HL-60 (cell line): ENCODE data around the gene TGM2.

ENCODE experiments used
- DNase-seq, 2 experiments: peaks; one replicate each; pipeline ENCODE4 v3.0.0-alpha.2; 2010 to 2020; ENCODE audit warnings: low read depth in 1 of 2, low spot score in 1 of 2
- H3K27ac ChIP-seq: fragments of 250-450 bp; sonication (Bioruptor Pico); replicated peaks from 2 replicates; pipeline ENCODE4 v1.5.1; 2020; ENCODE audit warnings: mild to moderate bottlenecking, moderate library complexity
- H3K27me3 ChIP-seq: fragments of 250-450 bp; sonication (Bioruptor Pico); 2 replicates; pipeline ENCODE4 v1.5.1; 2021; ENCODE audit warnings: mild to moderate bottlenecking, moderate library complexity; ENCODE audit not compliant: insufficient read depth, poor library complexity, severe bottlenecking
- H3K4me3 ChIP-seq: replicated peaks from 2 replicates; pipeline ENCODE4 v1.5.1; 2011; ENCODE audit warnings: mild to moderate bottlenecking, control low read depth, low read length; ENCODE audit not compliant: insufficient read depth
- CTCF ChIP-seq: IDR thresholded peaks from one replicate; pipeline ENCODE4 v1.5.1; 2011; ENCODE audit warnings: low read length, control low read depth, inconsistent platforms; ENCODE audit not compliant: insufficient read depth
- GABPA ChIP-seq: IDR thresholded peaks from 2 replicates; pipeline ENCODE4 v1.6.1; 2012; ENCODE audit warnings: low read depth
- POLR2AphosphoS5 ChIP-seq: IDR thresholded peaks from 2 replicates; pipeline ENCODE4 v1.6.1; 2012; ENCODE audit warnings: low read depth
- REST ChIP-seq: IDR thresholded peaks from 2 replicates; pipeline ENCODE4 v1.6.1; 2012; ENCODE audit warnings: low read depth; ENCODE audit not compliant: insufficient replicate concordance
- SPI1 ChIP-seq: IDR thresholded peaks from 2 replicates; pipeline ENCODE4 v1.6.1; 2012; ENCODE audit warnings: low read depth, mild to moderate bottlenecking, borderline replicate concordance

Gene TGM2

DNA sequence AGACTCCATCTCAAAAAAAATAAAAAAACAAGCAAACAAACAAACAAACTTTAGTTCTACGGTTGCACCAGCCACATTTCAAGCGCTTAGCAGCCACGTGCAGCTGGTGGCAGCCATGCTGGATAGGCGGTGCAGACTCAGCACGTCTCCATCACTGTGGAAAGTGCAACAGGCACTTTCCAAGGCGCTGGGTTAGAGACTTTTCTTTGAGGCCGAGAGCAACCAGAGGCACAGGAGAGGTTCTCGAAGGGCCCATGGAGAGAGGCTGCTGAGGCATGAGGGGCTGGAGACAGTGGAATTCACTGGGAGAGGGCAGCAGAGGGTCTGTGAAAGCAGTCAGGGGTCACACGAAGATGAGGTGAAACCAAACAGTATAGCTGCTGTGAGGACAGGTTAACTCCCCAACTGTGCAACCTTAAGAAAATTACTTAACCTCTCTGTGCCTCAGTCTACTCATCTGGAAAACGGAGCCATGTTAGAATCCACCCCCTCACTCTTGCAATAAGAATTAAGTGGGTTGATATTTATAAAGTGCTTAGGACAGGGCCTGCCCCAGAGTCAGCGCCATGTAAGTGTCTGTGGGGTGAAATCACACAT lies 27.5 kb downstream of the TGM2 start:
- H3K27ac ChIP-seq, result no peak overlapping the region
- TF ChIP-seq REST (no peak), CTCF (no peak), GABPA (no peak), POLR2AphosphoS5 (no peak), SPI1 (no peak)
- no peak for DNase-seq
- no peak overlapping the region for H3K4me3 ChIP-seq
- no peaks in the 10 kb centered on the region for H3K27me3 ChIP-seq

GRCh38 chr20:38136421-38137245 lies 28.4 kb downstream of the TGM2 start:
- no peaks in the 10 kb centered on the region for H3K27me3 ChIP-seq
- H3K27ac ChIP-seq, result no peak overlapping the region
- TF ChIP-seq SPI1 (no peak), REST (no peak), CTCF (no peak), POLR2AphosphoS5 (no peak), GABPA (no peak)

DNA sequence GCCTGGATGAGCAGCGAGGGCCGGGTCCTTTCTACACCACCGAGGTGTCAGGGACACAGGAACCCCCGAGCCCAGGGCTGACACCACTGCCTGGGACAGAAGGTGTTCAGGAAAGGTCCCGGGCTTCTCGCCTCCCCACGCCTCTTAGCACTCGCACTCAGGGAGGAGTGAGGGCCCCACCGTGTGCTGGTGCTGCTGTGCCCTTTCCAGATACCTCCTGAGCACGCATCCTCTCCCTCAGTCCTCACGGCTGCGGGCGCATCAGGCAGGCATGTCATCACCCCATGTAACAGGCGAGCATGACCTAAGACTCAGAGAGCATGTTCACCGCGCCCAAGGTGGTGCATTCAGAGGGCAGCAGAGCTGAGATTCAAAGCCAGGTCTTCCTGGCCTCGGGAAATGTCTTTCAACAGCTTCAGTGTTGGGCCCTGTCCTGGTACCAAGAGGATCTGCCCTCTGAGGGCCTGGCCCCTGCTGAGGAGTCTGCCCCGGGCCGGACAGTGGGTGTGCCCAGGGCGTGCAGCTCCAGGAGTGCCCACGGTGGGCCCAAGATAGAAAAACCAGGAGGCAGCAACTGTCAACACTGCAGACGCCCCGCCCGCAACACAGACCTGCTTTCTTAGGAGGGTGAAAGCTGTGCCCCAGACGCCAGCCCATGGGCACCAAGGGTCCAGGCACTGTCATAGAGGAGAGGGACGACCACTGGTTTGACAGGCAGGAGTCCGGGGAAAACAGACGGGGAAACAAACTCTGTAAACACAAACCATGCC lies 29.2 kb downstream of the TGM2 start:
- Histone ChIP-seq H3K27me3 (no peaks in the 10 kb centered on the region), H3K4me3 (no peak overlapping the region), H3K27ac (no peak overlapping the region)
- no peak for TF ChIP-seq REST
- no peak for TF ChIP-seq POLR2AphosphoS5
- TF ChIP-seq CTCF, result no peak
- TF ChIP-seq SPI1, result no peak
- no peak for TF ChIP-seq GABPA
- DNase-seq, result no peak

More at GRCh38 chr20:38136421-38137245, 28.4 kb downstream of the TGM2 start:
- no peak for DNase-seq
- H3K4me3 ChIP-seq, result no peak overlapping the region
